HG02852 (cell line): ENCODE results near the gene HIP1.
"Not testable (repeated sequence)": the region's sequence is repeated elsewhere in the genome, so short reads cannot be mapped to it uniquely, and the experiment has no call there.

Source experiments
- ATAC-seq: cut with Tn5 transposase; IDR thresholded peaks from one replicate; pipeline ENCODE4 v1.9.1; 2021; ENCODE audit warnings: mild to moderate bottlenecking, moderate library complexity; ENCODE audit not compliant: unreplicated experiment

HIP1 gene

DNA sequence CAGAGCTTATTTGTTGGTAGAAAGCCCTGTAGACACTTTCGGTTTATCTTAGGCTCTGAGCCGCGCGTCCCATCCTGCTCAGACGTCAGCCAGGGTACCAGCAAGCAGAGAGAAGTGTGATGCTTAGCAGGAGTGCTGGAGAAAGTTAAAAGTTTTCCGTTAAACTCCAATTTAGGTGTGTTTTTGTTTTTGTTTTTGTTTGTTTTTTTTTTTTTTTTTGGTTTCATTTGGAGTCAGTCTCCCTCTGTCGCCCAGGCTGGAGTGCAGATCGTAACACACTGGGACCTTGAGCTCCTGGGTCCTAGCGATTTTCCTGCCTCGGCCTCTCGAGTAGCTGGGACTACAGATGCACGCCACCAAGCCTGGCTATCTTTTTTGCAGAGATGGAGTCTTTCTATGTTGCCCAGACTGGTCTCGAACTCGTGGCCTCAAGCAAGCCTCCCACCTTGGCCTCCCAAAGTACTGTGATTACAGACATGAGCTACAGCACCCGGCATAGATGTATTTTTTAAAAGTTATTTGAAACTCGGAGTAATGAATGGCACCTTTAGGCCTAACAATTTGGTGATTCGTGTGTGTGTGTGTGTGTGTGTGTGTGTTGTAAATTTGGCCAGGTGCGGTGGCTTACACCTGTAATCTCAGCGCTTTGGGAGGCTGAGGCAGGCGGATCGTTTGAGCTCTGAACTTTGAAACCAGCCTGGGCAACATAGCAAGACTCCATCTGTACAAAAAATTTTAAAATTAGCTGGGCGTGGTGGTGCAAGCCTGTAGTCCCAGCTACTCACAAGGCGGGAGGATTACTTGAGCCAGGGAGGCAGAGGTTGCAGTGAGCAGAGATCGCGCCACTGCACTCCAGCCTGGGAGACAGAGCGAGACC lies 1.3 kb upstream of the HIP1 start:
- ATAC-seq: peak; percentile 24

DNA sequence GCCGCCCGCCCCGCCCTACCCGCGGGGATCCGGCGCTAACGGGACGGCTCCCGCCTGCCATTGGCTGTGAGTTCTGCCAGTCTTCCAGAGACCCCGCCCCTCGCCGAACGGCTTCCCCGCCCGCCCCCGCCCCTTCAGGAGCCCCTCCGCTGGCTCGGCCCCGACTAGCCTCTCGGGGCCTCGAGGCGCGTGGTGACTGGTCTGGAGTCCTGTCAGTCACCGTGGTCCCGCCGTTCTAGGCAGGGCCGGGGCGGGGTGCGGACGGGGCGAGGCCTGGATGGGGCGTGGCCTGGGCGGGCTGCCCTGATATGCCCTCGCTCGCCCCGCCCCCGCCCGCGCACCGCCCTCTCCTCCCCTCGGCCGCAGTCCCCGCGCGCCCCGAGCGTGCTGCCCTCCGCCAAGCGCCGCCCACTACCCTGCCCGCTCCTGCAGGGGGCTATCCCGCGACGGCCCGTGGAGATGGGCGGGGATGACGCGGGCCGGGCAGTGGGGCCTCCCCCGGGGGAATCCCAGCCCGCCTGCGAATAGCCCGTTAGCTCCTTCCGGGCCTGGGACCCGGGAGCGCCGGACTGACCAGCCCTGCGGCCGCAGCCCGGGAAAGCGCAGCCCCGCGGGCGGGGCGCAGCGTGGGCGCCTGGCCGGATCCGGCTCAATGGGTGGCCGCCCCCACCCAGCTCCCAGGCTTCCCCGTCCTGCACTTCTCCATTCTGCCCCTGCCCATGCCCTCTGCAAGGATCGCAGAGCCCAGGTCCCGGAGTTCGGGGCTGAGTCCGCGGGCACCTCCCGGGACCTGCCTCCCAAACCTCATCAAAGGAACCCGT lies 444 bp upstream of the HIP1 start:
- ATAC-seq: peak; percentile 91

GRCh38 chr7:75737856-75738603 lies 711 bp downstream of the HIP1 start:
- no peak for ATAC-seq

DNA sequence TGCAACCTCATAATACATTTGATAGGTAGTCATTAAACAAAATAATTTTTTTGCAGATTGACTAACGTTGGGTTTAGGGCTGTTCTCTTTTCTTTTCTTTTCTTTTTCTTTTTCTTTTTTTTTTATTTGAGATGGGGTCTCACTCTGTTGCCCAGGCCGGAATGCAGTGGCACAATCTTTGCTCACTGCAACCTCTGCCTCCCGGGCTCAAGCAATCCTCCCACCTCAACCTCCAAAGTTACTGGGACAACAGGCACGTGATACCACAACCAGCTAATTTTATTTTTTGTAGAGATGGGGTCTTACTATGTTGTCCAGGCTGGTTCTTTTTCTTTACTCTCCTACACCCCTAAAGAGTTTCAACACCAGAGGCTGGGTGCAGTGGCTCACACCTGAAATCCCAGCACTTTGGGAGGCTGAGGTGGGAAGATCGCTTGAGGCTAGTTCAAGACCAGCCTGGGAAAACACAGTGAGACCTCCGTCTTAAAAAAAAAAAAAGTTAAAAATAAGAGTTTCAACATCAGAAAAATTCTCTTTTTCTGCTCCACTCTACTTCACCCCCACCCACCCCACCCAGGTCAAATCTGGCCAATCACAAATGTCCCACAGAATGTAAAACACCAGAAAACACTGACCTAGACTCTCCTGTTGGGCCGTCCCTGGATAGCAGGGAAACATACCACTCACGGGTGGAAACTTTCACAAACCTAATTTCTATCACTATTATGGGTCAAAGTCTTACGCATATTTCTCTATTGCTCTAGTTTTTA lies 3.0 kb downstream of the HIP1 start:
- ATAC-seq: no peak

DNA sequence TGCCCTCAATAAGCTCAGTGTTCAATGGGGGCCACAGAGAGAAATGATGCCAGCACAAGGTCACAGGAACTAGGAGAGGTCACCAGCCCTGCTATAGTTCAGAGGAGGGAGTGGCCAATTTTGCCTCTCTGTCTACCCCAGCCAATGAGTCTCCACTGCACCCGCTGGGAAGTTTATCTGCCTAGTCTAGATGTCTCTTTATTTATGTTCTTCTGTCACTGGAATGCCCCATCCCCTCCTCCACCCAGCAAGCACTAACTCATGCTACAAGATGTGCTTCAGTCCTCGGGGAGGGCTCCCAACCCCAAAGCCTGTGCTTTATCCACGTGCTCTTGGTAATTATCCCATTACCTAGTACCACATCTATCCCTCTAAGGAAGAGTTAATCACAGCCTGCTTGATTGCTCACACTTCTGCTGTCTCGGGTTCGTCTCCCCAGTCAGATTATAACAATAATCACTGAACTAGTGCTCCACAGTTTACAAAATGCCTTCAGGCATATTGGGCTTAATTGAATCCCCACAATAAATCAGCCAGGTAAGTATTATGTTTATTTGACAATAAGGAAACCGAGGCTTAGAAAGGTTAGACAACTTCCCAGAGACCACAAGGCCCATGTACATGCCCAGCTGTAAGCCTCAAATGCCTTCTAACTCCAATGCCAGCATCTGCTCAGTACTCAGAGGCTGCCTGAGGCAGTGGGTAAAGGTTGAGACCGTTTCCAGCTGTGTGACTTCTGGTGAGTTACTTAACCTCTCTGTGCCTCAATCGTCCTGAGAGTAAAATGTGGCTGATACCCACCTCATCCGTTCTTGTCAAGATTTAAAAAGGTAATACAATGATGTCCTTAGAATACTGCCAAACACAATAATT lies 3.9 kb downstream of the HIP1 start:
- no peak for ATAC-seq

GRCh38 chr7:75732764-75733630 lies 5.7 kb downstream of the HIP1 start:
- no peak for ATAC-seq

DNA sequence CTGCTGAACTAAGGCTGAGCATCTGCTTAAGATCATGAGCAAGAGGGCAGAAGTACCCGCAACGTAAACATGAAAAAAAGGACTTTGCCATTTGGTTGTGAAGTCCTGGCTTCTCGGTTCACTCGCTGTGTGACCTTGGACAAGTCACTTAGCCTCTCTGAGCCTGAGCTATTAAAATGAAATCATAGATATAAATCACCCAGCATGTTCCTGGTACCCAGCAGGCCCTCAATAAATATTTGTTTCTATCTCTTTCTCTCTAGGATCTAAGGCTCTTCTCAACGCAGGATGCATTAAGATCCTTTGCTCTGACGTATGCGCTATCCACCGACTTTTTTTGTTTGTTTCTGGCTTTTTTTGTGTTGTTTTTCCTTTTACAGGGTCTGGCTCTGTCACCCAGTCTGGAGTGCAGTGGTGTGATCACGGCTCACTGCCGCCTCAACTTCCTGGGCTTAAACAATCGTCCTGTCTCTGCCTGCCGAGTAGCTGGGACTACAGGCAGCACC lies 6.7 kb downstream of the HIP1 start:
- no peak for ATAC-seq

DNA sequence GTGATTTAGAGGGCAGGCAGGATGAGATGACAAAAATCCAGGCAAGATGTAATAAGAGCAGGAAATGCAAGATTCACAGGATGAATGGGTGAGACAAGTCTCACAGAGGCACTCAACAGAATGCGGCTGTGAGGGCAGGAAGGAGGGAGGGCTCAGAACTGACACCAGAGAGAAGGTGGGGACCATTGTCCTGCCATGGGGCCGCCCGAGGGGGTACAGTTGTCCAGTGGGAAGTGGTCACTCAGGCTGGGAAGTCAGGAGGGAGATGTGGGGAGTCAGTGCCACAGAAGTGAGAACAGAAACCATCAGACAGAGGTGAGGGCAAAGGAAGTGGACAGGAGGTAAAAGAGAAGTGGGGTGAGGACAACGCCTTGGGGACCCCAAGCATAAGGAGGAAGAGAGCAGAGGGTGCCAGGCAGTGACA lies 8.9 kb downstream of the HIP1 start:
- no peak for ATAC-seq

GRCh38 chr7:75727881-75728593 lies 10.7 kb downstream of the HIP1 start:
- ATAC-seq: no peak

DNA sequence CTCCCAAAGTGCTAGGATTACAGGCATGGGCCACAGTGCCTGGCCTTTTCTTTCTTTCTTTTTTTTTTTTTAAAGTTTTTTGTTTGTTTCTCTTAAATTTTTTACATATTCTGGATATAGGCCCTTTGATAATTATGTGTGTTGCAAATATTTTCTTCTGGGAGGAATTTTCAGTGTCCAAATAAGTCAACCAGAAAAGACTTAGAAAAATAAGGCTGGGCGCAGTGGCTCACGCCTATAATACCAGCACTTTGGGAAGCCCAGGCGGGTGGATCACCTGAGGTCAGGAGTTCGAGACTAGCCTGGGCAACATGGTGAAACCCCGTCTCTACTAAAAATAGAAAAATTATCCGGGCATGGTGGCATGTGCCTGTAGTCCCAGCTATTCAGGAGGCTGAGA lies 11.4 kb downstream of the HIP1 start:
- not testable (repeated sequence) for ATAC-seq

GRCh38 chr7:75725306-75725705 lies 13.4 kb downstream of the HIP1 start:
- ATAC-seq: no peak

DNA sequence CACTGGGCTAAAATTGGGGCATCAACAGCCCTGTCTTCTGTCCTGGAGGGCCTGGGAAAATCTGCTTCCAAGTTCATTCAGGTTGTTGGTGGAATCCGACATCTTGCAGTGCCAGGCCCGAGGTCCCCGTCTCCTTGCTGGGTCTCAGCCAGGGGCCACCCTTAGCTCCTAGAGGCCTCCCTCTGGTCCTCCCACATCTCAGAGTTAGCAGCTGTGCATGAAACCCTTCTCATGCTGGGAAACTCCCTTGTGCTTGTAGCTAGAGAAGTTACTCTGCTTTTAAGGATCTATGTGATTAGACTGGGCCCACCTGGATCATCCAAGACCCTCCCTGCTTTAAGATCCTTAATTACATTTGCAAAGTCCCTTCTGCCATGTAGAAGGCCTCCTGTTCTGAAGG lies 15.3 kb downstream of the HIP1 start:
- no peak for ATAC-seq

DNA sequence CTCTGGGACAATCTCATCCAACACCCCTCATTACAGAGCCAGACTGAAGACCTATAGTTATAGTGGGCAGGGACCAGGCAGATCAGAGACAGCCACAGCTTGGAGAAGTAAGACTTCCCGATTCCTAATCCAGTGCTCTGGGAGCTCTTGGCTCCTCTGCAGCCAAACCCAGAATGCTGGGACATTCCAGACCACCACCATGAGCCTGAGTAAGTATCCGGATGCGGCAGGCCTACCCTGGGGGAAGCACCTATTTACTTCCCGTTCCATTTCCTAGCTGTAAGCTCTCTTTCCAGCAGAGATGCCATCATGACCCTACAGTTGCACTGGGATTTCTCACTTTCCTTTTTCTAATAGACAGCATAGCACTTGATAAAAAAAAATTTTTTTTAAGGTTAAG lies 16.4 kb downstream of the HIP1 start:
- no peak for ATAC-seq

DNA sequence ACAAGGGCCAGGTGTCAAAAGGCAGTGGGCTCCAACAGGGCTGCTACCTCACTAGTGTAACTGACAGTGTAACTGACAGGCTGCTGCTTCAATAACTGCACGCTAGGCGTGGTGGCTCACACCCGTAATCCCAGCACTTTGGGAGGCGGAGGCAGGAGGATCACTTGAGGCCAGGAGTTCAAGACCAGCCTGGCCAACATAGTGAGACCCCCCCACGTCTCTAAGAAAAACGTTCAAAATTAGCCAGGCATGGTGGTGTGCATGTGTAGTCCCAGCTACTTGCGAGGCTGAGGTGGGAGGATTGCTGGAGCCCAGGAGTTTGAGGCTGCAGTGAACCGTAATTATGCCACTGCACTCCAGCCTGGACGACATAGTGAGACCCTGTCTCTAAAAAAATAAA lies 16.8 kb downstream of the HIP1 start:
- not testable (repeated sequence) for ATAC-seq

GRCh38 chr7:75721426-75721825 lies 17.3 kb downstream of the HIP1 start:
- ATAC-seq: no peak

DNA sequence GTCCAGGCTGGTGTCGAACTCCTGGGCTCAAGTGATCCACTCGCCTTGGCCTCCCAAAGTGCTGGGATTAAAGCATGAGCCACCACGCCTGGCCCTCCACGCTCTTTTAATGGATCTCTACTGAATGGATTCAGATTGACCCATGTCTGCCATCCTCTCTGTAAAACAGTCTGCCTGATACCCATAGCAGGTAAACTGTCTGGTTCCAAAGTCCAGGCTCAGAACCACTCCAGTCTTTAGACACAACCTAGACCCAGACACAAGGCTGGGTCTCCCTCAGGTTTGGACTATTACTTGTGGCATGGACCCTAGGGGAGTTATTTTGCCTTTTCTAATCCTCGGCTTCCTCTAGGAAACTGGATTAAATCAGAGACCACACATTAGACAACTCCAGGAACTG lies 19.1 kb downstream of the HIP1 start:
- no peak for ATAC-seq

DNA sequence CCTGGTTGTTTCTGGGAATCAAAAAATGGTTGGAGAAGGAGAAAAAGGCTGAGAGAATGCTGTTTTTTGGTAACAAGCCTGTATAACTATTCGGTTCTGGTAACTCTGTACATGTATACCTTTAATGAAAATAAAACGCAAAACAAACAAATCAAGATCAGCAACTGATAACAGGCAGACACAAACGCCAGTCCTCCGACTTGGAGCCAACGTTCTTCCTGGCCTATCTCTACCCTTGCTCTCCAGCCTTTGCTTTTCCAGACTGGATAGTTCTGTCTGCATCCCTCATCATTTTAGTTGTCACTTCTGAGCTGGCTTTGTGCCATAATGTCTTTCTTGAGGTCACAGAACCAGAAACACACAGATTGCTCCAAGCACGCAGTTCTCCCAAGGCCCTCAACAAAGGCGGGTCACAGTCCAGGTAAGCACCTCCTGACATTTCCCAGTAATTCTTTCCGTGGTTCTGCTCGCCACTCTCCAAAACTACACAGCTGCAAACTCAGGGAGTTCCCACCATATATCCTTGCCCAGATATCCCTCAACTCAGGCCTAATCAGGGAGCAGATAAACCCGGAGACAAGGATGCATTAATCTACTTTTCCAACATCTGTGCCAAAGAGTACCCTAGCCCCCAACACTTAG lies 20.2 kb downstream of the HIP1 start:
- no peak for ATAC-seq
